Thymus (tissue), 11 donors: ENCODE measurements around the gene FAM184B. TPM values are rescaled to one million over a fixed set of nuclear protein-coding genes. Genes with fewer than 3 reads are reported as not detected.
"Not testable (repeated sequence)": the region's sequence is repeated elsewhere in the genome, so short reads cannot be mapped to it uniquely, and the experiment has no call there.

Source experiments
- DNase-seq, 9 donors: peaks; one replicate each; pipeline ENCODE4 v3.0.0-alpha.2; 2013; ENCODE audit warnings: low spot score in 9 of 9, low read depth in 6 of 9, missing footprints in 1 of 9
- H3K27ac ChIP-seq, 2 donors: one replicate each; pipeline ENCODE4 v1.5.1; 2013; ENCODE audit warnings: control low read depth in 1 of 2, low read depth in 1 of 2, low read length in 1 of 2, mild to moderate bottlenecking in 1 of 2, moderate library complexity in 1 of 2
- H3K27me3 ChIP-seq, 2 donors: one replicate each; pipeline ENCODE4 v1.5.1; 2013; ENCODE audit warnings: low read length in 1 of 2; ENCODE audit not compliant: control insufficient read depth in 2 of 2, insufficient read depth in 1 of 2
- H3K36me3 ChIP-seq, 2 donors: one replicate each; pipeline ENCODE4 v1.5.1; 2013; ENCODE audit warnings: low read length in 1 of 2, mild to moderate bottlenecking in 1 of 2, moderate library complexity in 1 of 2; ENCODE audit not compliant: control insufficient read depth in 2 of 2, insufficient read depth in 2 of 2
- H3K4me1 ChIP-seq, 2 donors: one replicate each; pipeline ENCODE4 v1.5.1; 2013; ENCODE audit warnings: low read length in 2 of 2; ENCODE audit not compliant: control insufficient read depth in 2 of 2, insufficient read depth in 2 of 2
- H3K4me3 ChIP-seq, 2 donors: one replicate each; pipeline ENCODE4 v1.5.1; 2013; ENCODE audit warnings: low read length in 2 of 2, control low read depth in 1 of 2, mild to moderate bottlenecking in 1 of 2
- H3K9me3 ChIP-seq, 2 donors: one replicate each; pipeline ENCODE4 v1.5.1; 2013; ENCODE audit warnings: low read length in 1 of 2, mild to moderate bottlenecking in 1 of 2; ENCODE audit not compliant: control insufficient read depth in 2 of 2, insufficient read depth in 1 of 2
- WGBS: extraction: QIAGEN DNeasy Blood & Tissue Kit; methylation state at CpG from one replicate; pipeline ENCODE4 v1.1.7; 2013; 5-methylcytosine and 5-hydroxymethylcytosine counted together
- polyA plus RNA-seq: library from polyadenylated mRNA; stranded (reverse); fragments of 200-250 nt; gene quantifications from one replicate; pipeline ENCODE4 v1.2.3, GENCODE V29; 2013
- total RNA-seq: library from RNA; stranded (reverse); fragments of 120-200 nt; gene quantifications from one replicate; pipeline ENCODE4 v1.2.4, GENCODE V29; 2013
- donor health status: healthy.

FAM184B gene
- total and polyA plus RNA-seq, 2 donors, result 0.05 to 0.09 TPM

GRCh38 chr4:17715511-17715910, 65.9 kb downstream of the FAM184B start:
- Histone ChIP-seq H3K4me1 (no peaks in the 10 kb centered on the region), H3K27ac (no peak overlapping the region), H3K27me3 (no peaks in the 10 kb centered on the region), H3K4me3 (no peak overlapping the region), H3K9me3 (no peaks in the 10 kb centered on the region), H3K36me3 (no peaks in the 10 kb centered on the region)
- 98% methylated on average over 2 of the region's 2 CpGs for WGBS
- DNase-seq, result no peak

- no peaks in the 10 kb centered on the region for H3K4me1 ChIP-seq
- H3K36me3 ChIP-seq, result no peaks in the 10 kb centered on the region
- no peaks in the 10 kb centered on the region for H3K27me3 ChIP-seq
- WGBS, result 98% methylated on average over 5 of the region's 5 CpGs
- H3K9me3 ChIP-seq, result no peaks in the 10 kb centered on the region
- no peak overlapping the region for H3K27ac ChIP-seq
- H3K4me3 ChIP-seq, result no peak overlapping the region
- DNase-seq, result no peak
Measured at GRCh38 chr4:17713779-17714178, 67.6 kb downstream of the FAM184B start.

GRCh38 chr4:17712166-17712565, 69.3 kb downstream of the FAM184B start:
- Histone ChIP-seq H3K27me3 (no peaks in the 10 kb centered on the region), H3K4me1 (no peaks in the 10 kb centered on the region), H3K9me3 (no peaks in the 10 kb centered on the region), H3K36me3 (no peaks in the 10 kb centered on the region), H3K27ac (no peak overlapping the region), H3K4me3 (no peak overlapping the region)
- 91% methylated on average over 5 of the region's 5 CpGs for WGBS
- no peak for DNase-seq

GRCh38 chr4:17711206-17711605, 70.2 kb downstream of the FAM184B start:
- not testable (repeated sequence) for H3K4me3 ChIP-seq, H3K27me3 ChIP-seq, H3K27ac ChIP-seq, H3K4me1 ChIP-seq, DNase-seq, H3K36me3 ChIP-seq, H3K9me3 ChIP-seq
- 96% methylated on average over 8 of the region's 8 CpGs for WGBS

GRCh38 chr4:17709763-17710068, 71.7 kb downstream of the FAM184B start:
- no peak overlapping the region for H3K27ac ChIP-seq
- H3K9me3 ChIP-seq, result no peaks in the 10 kb centered on the region
- H3K4me3 ChIP-seq, result no peak overlapping the region
- DNase-seq, result no peak
- H3K27me3 ChIP-seq, result no peaks in the 10 kb centered on the region
- no peaks in the 10 kb centered on the region for H3K36me3 ChIP-seq
- H3K4me1 ChIP-seq, result no peaks in the 10 kb centered on the region
- 94% methylated on average over 8 of the region's 8 CpGs for WGBS

- H3K9me3 ChIP-seq, result no peaks in the 10 kb centered on the region
- H3K4me3 ChIP-seq, result no peak overlapping the region
- no peaks in the 10 kb centered on the region for H3K36me3 ChIP-seq
- H3K27ac ChIP-seq, result no peak overlapping the region
- 93% methylated on average over 36 of the region's 36 CpGs for WGBS
- H3K4me1 ChIP-seq, result no peaks in the 10 kb centered on the region
- H3K27me3 ChIP-seq, result no peaks in the 10 kb centered on the region
- DNase-seq, result no peak
Measured at GRCh38 chr4:17708992-17709762, 72.2 kb downstream of the FAM184B start.

- no peak overlapping the region for H3K4me3 ChIP-seq
- DNase-seq, result no peak
- WGBS, result 90% methylated on average over 2 of the region's 2 CpGs
- no peak overlapping the region for H3K27ac ChIP-seq
- H3K36me3 ChIP-seq, result no peaks in the 10 kb centered on the region
- H3K9me3 ChIP-seq, result no peaks in the 10 kb centered on the region
- no peaks in the 10 kb centered on the region for H3K27me3 ChIP-seq
- H3K4me1 ChIP-seq, result no peaks in the 10 kb centered on the region
Measured at GRCh38 chr4:17707671-17708070, 73.8 kb downstream of the FAM184B start.

- Histone ChIP-seq H3K4me1 (no peaks in the 10 kb centered on the region), H3K9me3 (no peaks in the 10 kb centered on the region), H3K27ac (no peak overlapping the region), H3K4me3 (no peak overlapping the region), H3K36me3 (no peaks in the 10 kb centered on the region), H3K27me3 (no peaks in the 10 kb centered on the region)
- 73% methylated on average over 2 of the region's 2 CpGs for WGBS
- no peak for DNase-seq
Measured at GRCh38 chr4:17705107-17705506, 76.3 kb downstream of the FAM184B start.

GRCh38 chr4:17704020-17704650, 77.3 kb downstream of the FAM184B start:
- WGBS, result 93% methylated on average over 6 of the region's 6 CpGs
- H3K4me1 ChIP-seq, result no peaks in the 10 kb centered on the region
- H3K9me3 ChIP-seq, result no peaks in the 10 kb centered on the region
- H3K36me3 ChIP-seq, result no peaks in the 10 kb centered on the region
- no peak overlapping the region for H3K27ac ChIP-seq
- no peak for DNase-seq
- no peak overlapping the region for H3K4me3 ChIP-seq
- H3K27me3 ChIP-seq, result no peaks in the 10 kb centered on the region
